ENCODE data around the gene ITGAL.
A peak's percentile ranks its signal among the peaks of the same experiment; 100 is the strongest.
"Not testable (repeated sequence)": the region's sequence is repeated elsewhere in the genome, so short reads cannot be mapped to it uniquely, and the experiment has no call there.

The ITGAL gene

DNA sequence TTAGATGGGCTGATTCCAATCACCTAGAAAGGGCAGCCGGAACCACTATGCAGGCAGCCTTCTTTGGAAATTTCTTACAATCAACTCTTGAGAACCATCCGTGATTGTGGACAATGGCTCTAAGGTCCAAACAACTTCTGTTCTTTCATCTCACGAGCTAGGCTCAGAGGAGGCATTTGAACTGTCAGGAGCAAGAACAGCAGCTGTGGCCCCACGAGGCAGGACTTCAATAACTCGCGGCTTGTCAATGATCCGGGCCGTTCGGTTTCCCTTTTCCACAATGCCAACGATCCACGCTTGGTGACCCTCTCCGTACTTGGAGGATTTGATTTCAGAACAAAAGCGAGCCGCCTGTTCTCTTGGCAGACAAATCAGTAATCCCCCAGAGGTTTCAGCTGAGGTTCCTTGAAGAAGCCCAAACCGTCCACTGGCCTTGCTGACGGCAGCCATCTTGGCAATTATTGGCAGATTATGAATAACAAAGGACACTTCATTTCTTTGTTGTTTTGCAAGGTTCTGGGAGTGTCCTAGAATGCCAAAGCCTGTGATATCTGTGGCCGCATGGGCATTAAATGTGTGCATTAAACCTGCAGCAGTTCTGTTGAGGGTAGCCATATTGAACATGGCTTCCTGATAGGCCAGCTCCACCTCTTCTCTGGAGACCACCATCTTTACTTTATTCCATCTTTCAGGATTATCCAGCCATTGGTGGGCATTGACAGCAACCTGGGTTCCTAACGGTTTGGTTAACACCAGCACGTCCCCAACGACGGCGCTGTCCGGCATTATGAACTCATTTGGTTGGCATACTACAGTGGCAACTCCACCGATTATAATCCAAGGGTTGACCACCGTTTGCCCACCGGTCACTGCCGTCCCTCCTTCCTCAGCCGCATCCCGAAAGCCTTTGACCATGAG, 28.1 kb upstream of the ITGAL start:
- no peaks in the 10 kb centered on the region for H3K27me3 ChIP-seq (ENCODE audit: control insufficient read depth, insufficient read depth, low read length)
- H3K4me3 ChIP-seq (ENCODE audit: low read depth, low read length): peak overlapping the region; percentile 68
- peak overlapping the region; percentile 83 for H3K9ac ChIP-seq (ENCODE audit: low read length)
- peaks cover 14% of the 10 kb centered on the region for H3K36me3 ChIP-seq (ENCODE audit: control insufficient read depth, insufficient read depth, low read length)
- peaks cover 7% of the 10 kb centered on the region; the same call in 1 of the 2 replicates for H3K9me3 ChIP-seq (ENCODE audit: control insufficient read depth, insufficient read depth, low read depth, low read length)
- no peak overlapping the region; the same call in 1 of the 2 replicates for H3K27ac ChIP-seq (ENCODE audit: low read depth, low read length)
- H3K4me1 ChIP-seq (ENCODE audit: control insufficient read depth, insufficient read depth, low read length): peaks cover 14% of the 10 kb centered on the region

DNA sequence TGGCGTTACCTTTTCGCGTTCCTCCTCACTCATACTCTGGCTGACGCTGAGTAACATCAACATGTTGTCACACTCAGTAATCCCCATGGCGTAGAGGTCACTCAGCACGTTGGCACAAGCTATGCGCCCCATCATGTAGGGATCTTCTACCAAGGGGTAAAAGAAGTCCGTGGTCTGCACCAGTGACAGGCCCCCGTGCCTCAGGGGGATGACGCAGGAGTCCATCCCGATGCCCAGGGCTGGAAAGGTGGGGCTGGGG, 27.5 kb upstream of the ITGAL start:
- peaks cover 7% of the 10 kb centered on the region; the same call in 1 of the 2 replicates for H3K9me3 ChIP-seq (ENCODE audit: control insufficient read depth, insufficient read depth, low read depth, low read length)
- H3K4me3 ChIP-seq (ENCODE audit: low read depth, low read length): peak overlapping the region; percentile 68
- H3K4me1 ChIP-seq (ENCODE audit: control insufficient read depth, insufficient read depth, low read length): peaks cover 14% of the 10 kb centered on the region
- H3K27me3 ChIP-seq (ENCODE audit: control insufficient read depth, insufficient read depth, low read length): no peaks in the 10 kb centered on the region
- H3K27ac ChIP-seq (ENCODE audit: low read depth, low read length): peak overlapping the region; percentile 86; the same call in 1 of the 2 replicates
- peaks cover 14% of the 10 kb centered on the region for H3K36me3 ChIP-seq (ENCODE audit: control insufficient read depth, insufficient read depth, low read length)
- peak overlapping the region; percentile 83 for H3K9ac ChIP-seq (ENCODE audit: low read length)

- H3K9ac ChIP-seq (ENCODE audit: low read length): peak within 1 kb of the TSS; percentile 83
- H3K4me3 ChIP-seq (ENCODE audit: low read depth, low read length): peak within 1 kb of the TSS; percentile 68
- H3K27ac ChIP-seq (ENCODE audit: low read depth, low read length): peak within 1 kb of the TSS; percentile 86
- H3K9me3 ChIP-seq (ENCODE audit: control insufficient read depth, insufficient read depth, low read depth, low read length): peaks cover 7% of the 10 kb centered on the region; the same call in 1 of the 2 replicates
- H3K27me3 ChIP-seq (ENCODE audit: control insufficient read depth, insufficient read depth, low read length): no peaks in the 10 kb centered on the region
- peaks cover 14% of the 10 kb centered on the region for H3K36me3 ChIP-seq (ENCODE audit: control insufficient read depth, insufficient read depth, low read length)
- peaks cover 14% of the 10 kb centered on the region for H3K4me1 ChIP-seq (ENCODE audit: control insufficient read depth, insufficient read depth, low read length)
These were observed 26.9 kb upstream of the ITGAL start, which contains the start of gene SEPHS2 for GRCh38 chr16:30445408-30446202. TSS of gene SEPHS2 (minus strand) at chr16:30445874. CDS start at chr16:30445727, 147 bp downstream.

GRCh38 chr16:30446203-30446595, 26.3 kb upstream of the ITGAL start:
- Histone ChIP-seq H3K27ac (ENCODE audit: low read depth, low read length) (no peak overlapping the region), H3K4me1 (ENCODE audit: control insufficient read depth, insufficient read depth, low read length) (peaks cover 14% of the 10 kb centered on the region), H3K36me3 (ENCODE audit: control insufficient read depth, insufficient read depth, low read length) (peaks cover 14% of the 10 kb centered on the region), H3K9ac (ENCODE audit: low read length) (no peak overlapping the region), H3K9me3 (ENCODE audit: control insufficient read depth, insufficient read depth, low read depth, low read length) (peaks cover 7% of the 10 kb centered on the region; the same call in 1 of the 2 replicates), H3K27me3 (ENCODE audit: control insufficient read depth, insufficient read depth, low read length) (no peaks in the 10 kb centered on the region), H3K4me3 (ENCODE audit: low read depth, low read length) (peak overlapping the region; percentile 68)

GRCh38 chr16:30447512-30448226, 24.9 kb upstream of the ITGAL start:
- Histone ChIP-seq H3K27ac (ENCODE audit: low read depth, low read length) (no peak overlapping the region), H3K9ac (ENCODE audit: low read length) (no peak overlapping the region), H3K36me3 (ENCODE audit: control insufficient read depth, insufficient read depth, low read length) (peaks cover 14% of the 10 kb centered on the region), H3K9me3 (ENCODE audit: control insufficient read depth, insufficient read depth, low read depth, low read length) (peaks cover 7% of the 10 kb centered on the region; the same call in 1 of the 2 replicates), H3K4me3 (ENCODE audit: low read depth, low read length) (no peak overlapping the region), H3K4me1 (ENCODE audit: control insufficient read depth, insufficient read depth, low read length) (peaks cover 14% of the 10 kb centered on the region), H3K27me3 (ENCODE audit: control insufficient read depth, insufficient read depth, low read length) (no peaks in the 10 kb centered on the region)

DNA sequence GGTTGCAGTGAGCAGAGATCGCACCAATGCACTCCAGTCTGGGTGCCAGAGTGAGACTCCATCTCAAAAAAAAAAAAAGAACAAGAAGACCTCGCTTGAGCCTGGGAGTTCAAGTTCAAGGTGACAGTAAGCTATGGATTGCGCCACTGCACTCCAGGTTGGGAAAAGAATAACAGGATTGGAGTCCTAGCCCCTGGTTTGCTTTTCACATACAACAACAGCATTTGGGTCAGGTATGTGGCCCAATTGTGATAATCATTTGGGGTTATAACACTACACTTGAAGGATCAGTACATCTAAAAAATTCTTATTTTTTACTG, 23.5 kb upstream of the ITGAL start:
- Histone ChIP-seq H3K9me3 (ENCODE audit: control insufficient read depth, insufficient read depth, low read depth, low read length) (peaks cover 7% of the 10 kb centered on the region; the same call in 1 of the 2 replicates), H3K4me3 (ENCODE audit: low read depth, low read length) (no peak overlapping the region), H3K27me3 (ENCODE audit: control insufficient read depth, insufficient read depth, low read length) (no peaks in the 10 kb centered on the region), H3K9ac (ENCODE audit: low read length) (no peak overlapping the region), H3K27ac (ENCODE audit: low read depth, low read length) (no peak overlapping the region), H3K4me1 (ENCODE audit: control insufficient read depth, insufficient read depth, low read length) (peaks cover 11% of the 10 kb centered on the region), H3K36me3 (ENCODE audit: control insufficient read depth, insufficient read depth, low read length) (peaks cover 9% of the 10 kb centered on the region)

DNA sequence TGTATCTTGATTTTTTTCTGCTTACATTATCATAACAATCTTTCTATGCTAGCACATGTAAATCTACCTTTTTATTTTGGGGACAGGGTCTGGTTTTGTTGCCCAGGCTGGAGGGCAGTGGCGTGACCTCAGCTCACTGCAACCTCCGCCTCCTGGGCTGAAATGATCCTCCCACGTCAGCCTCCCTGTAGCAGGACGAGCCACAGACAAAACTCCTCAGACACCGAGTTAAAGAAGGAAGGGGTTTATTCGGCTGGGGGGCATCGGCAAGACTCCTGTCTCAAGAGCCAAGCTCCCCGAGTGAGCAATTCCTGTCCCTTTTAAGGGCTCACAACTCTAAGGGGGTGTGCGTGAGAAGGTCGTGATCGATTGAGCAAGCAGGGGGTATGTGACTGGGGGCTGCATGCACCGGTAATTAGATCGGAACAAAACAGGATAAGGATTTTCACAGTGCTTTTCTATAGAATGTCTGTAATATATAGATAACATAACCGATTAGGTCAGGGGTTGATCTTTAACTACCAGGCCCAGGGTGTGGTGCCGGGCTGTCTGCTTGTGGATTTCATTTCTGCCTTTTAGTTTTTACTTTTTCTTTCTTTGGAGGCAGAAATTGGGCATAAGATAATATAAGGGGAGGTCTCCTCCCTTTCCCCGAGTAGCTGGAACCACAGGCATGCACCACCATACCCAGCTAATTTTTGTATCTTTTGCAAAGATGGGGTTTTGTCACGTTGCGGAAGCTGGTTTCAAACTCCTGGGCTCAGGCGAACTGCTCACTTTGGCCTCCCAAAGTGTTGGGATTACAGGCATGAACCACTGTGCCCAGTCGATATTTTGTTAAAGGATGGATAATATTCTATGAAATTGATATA, 19.6 kb upstream of the ITGAL start:
- H3K4me3 ChIP-seq (ENCODE audit: low read depth, low read length); H3K9me3 ChIP-seq (ENCODE audit: control insufficient read depth, insufficient read depth, low read depth, low read length); H3K27ac ChIP-seq (ENCODE audit: low read depth, low read length); H3K9ac ChIP-seq (ENCODE audit: low read length); H3K27me3 ChIP-seq (ENCODE audit: control insufficient read depth, insufficient read depth, low read length); H3K4me1 ChIP-seq (ENCODE audit: control insufficient read depth, insufficient read depth, low read length); H3K36me3 ChIP-seq (ENCODE audit: control insufficient read depth, insufficient read depth, low read length): not testable (repeated sequence)

GRCh38 chr16:30456302-30456701, 16.2 kb upstream of the ITGAL start:
- Histone ChIP-seq H3K36me3 (ENCODE audit: control insufficient read depth, insufficient read depth, low read length) (no peaks in the 10 kb centered on the region), H3K27ac (ENCODE audit: low read depth, low read length) (no peak overlapping the region), H3K4me1 (ENCODE audit: control insufficient read depth, insufficient read depth, low read length) (no peaks in the 10 kb centered on the region), H3K4me3 (ENCODE audit: low read depth, low read length) (no peak overlapping the region), H3K27me3 (ENCODE audit: control insufficient read depth, insufficient read depth, low read length) (no peaks in the 10 kb centered on the region), H3K9me3 (ENCODE audit: control insufficient read depth, insufficient read depth, low read depth, low read length) (no peaks in the 10 kb centered on the region), H3K9ac (ENCODE audit: low read length) (no peak overlapping the region)

DNA sequence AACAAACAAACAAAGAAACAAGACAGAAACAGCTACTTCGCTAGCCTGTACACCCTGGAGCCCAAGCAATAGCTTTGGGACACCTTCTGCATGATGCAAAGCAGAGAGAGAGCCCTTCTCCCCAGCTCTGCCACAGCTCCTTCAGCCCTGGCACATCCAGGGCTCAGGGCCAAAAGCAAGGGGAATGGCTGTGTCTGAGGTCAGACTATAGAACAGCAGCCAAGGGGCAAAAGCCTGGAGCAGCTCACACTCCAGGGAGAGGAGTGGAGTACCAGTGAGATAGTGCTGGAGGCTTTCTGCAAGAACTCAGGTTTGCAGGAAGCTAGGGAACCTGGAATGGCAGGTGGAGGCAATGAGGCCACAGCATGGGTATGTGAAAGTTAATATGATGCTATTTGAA, 15.3 kb upstream of the ITGAL start:
- Histone ChIP-seq H3K9ac (ENCODE audit: low read length) (no peak overlapping the region), H3K4me1 (ENCODE audit: control insufficient read depth, insufficient read depth, low read length) (no peaks in the 10 kb centered on the region), H3K4me3 (ENCODE audit: low read depth, low read length) (no peak overlapping the region), H3K9me3 (ENCODE audit: control insufficient read depth, insufficient read depth, low read depth, low read length) (no peaks in the 10 kb centered on the region), H3K36me3 (ENCODE audit: control insufficient read depth, insufficient read depth, low read length) (no peaks in the 10 kb centered on the region), H3K27ac (ENCODE audit: low read depth, low read length) (no peak overlapping the region), H3K27me3 (ENCODE audit: control insufficient read depth, insufficient read depth, low read length) (no peaks in the 10 kb centered on the region)
